SW480 (cell line): Measurements from ENCODE around the gene NPM3.
"Not testable (repeated sequence)": the region's sequence is repeated elsewhere in the genome, so short reads cannot be mapped to it uniquely, and the experiment has no call there.

Experiments
- DNase-seq: peaks from one replicate; pipeline ENCODE4 v3.0.0-alpha.2; 2016; ENCODE audit warnings: low spot score

NPM3 gene

GRCh38 chr10:101803511-101803910 is 20.3 kb upstream of the NPM3 start:
- DNase-seq, result no peak

- DNase-seq, result no peak
These were observed 14.3 kb upstream of the NPM3 start for GRCh38 chr10:101797403-101798059.

- DNase-seq, result no peak
These were observed 10.3 kb upstream of the NPM3 start for GRCh38 chr10:101793526-101793925.

- no peak for DNase-seq
These were observed 6.4 kb upstream of the NPM3 start for GRCh38 chr10:101789686-101790085.

- not testable (repeated sequence) for DNase-seq
These were observed 6.0 kb upstream of the NPM3 start for GRCh38 chr10:101789231-101789630.

- no peak for DNase-seq
These were observed 2.6 kb upstream of the NPM3 start for GRCh38 chr10:101785801-101786200.

- no peak for DNase-seq
These were observed 1.3 kb upstream of the NPM3 start for GRCh38 chr10:101784558-101784957.

GRCh38 chr10:101783736-101784118 is 481 bp upstream of the NPM3 start:
- DNase-seq, result no peak

- no peak for DNase-seq
These were observed 1.0 kb downstream of the NPM3 start for GRCh38 chr10:101781984-101782810.

- DNase-seq, result no peak
These were observed 1.6 kb downstream of the NPM3 start for GRCh38 chr10:101781655-101781983.

GRCh38 chr10:101780818-101781654 is 2.2 kb downstream of the NPM3 start:
- peak; percentile 52 for DNase-seq

- DNase-seq, result no peak
These were observed 2.9 kb downstream of the NPM3 start for GRCh38 chr10:101780187-101780817.

- DNase-seq, result peak; percentile 23
These were observed 3.6 kb downstream of the NPM3 start for GRCh38 chr10:101779544-101780186.

- DNase-seq, result peak; percentile 82
These were observed 4.3 kb downstream of the NPM3 start for GRCh38 chr10:101778781-101779543.

GRCh38 chr10:101778151-101778780 is 5.0 kb downstream of the NPM3 start:
- no peak for DNase-seq

- no peak for DNase-seq
These were observed 5.6 kb downstream of the NPM3 start for GRCh38 chr10:101777619-101778145.

- no peak for DNase-seq
These were observed 7.0 kb downstream of the NPM3 start for GRCh38 chr10:101776161-101776817.

GRCh38 chr10:101775273-101776160 is 7.7 kb downstream of the NPM3 start, which contains the start of gene FGF8:
TSS of gene FGF8 (minus strand) at chr10:101776114. CDS start at chr10:101775900, 214 bp downstream.
- no peak for DNase-seq
